Panc1 (cell line): ENCODE results near the gene ZNF236. TPM values are rescaled to one million over a fixed set of nuclear protein-coding genes. Genes with fewer than 3 reads are reported as not detected.

Experiments used
- ATAC-seq: fragments of 200-7000 bp; cut with Tn5 transposase; 2 replicates; pipeline ENCODE4 v1.9.1; 2020; ENCODE audit warnings: mild to moderate bottlenecking, moderate library complexity
- BruUV-seq: library from RNA; stranded (reverse); fragments of 400-500 nt; replicated peaks from 2 replicates; lab custom pipeline; 2021; lab: Mats Ljungman, UMichigan
- CTCF ChIA-PET: fragments of 300-600 bp; sonication (Branson Sonifier 250); formaldehyde crosslinking; loops from one replicate; lab custom pipeline; 2022; ENCODE audit warnings: antibody characterized with exemption; lab: Charles Lee
- POLR2A ChIA-PET: fragments of 300-600 bp; sonication (Branson Sonifier 250); formaldehyde crosslinking; loops from one replicate; lab custom pipeline; 2022; ENCODE audit warnings: antibody characterized with exemption; lab: Charles Lee
- DNase-seq: peaks from one replicate; pipeline ENCODE4 v3.0.0-alpha.2; 2010; ENCODE audit warnings: low read depth, low spot score
- H3K27ac ChIP-seq: 2 replicates; pipeline ENCODE4 v1.5.1; 2011; ENCODE audit warnings: mild to moderate bottlenecking, low read length, inconsistent platforms
- H3K27me3 ChIP-seq: fragments of 200-500 bp; sonication (Bioruptor generic); 2 replicates; pipeline ENCODE4 v1.6.0; 2014; ENCODE audit warnings: low read length, inconsistent platforms; ENCODE audit not compliant: control insufficient read depth, insufficient read depth
- H3K36me3 ChIP-seq: fragments of 200-500 bp; sonication (Bioruptor generic); 2 replicates; pipeline ENCODE4 v1.5.1; 2014; ENCODE audit warnings: inconsistent platforms, mild to moderate bottlenecking, low read length, moderate library complexity; ENCODE audit not compliant: control insufficient read depth, insufficient read depth
- H3K4me1 ChIP-seq: 2 replicates; pipeline ENCODE4 v1.5.1; 2011; ENCODE audit warnings: inconsistent platforms, mild to moderate bottlenecking, low read length, moderate library complexity; ENCODE audit not compliant: control insufficient read depth, insufficient read depth
- H3K4me3 ChIP-seq, 2 experiments: 2 replicates each; pipeline ENCODE4 v1.5.1; 2011 to 2012; ENCODE audit warnings: low read depth in 2 of 2, low read length in 2 of 2, mild to moderate bottlenecking in 2 of 2, inconsistent platforms in 1 of 2, moderate library complexity in 1 of 2
- H3K9me3 ChIP-seq: fragments of 200-500 bp; sonication (Bioruptor generic); 2 replicates; pipeline ENCODE4 v1.5.1; 2014; ENCODE audit warnings: low read depth, mild to moderate bottlenecking, inconsistent platforms, low read length, moderate library complexity; ENCODE audit not compliant: control insufficient read depth, insufficient read depth
- POLR2AphosphoS5 ChIP-seq: IDR thresholded peaks from 2 replicates; pipeline ENCODE4 v1.6.1; 2012; ENCODE audit warnings: mild to moderate bottlenecking, low read depth, low read length, moderate library complexity
- SIN3A ChIP-seq: IDR thresholded peaks from 2 replicates; pipeline ENCODE4 v1.6.1; 2012; ENCODE audit warnings: low read depth, mild to moderate bottlenecking, low read length, moderate library complexity, borderline replicate concordance; ENCODE audit not compliant: insufficient read depth
- TCF7L2 ChIP-seq: IDR thresholded peaks from 2 replicates; pipeline ENCODE4 v1.6.1; 2011; ENCODE audit warnings: mild to moderate bottlenecking, low read depth, low read length, inconsistent platforms
- in situ Hi-C: cut with HindIII; loops from 2 replicates; pipeline ENCODE4 v1.10.0; 2016; ENCODE audit warnings: low sequenced_read_pairs, low pct_unique_long_range_greater_than_20kb
- intact Hi-C: fragments of 100-400 bp; cut with micrococcal nuclease; formaldehyde crosslinking; loops from one replicate; pipeline ENCODE4 v1.10.0; 2022; ENCODE audit not compliant: unreplicated experiment
- total RNA-seq: library from RNA; stranded (reverse); gene quantifications from one replicate; pipeline ENCODE4 v1.2.1, GENCODE V29; 2021; ENCODE audit not compliant: unreplicated experiment
- TF ChIP-seq, protein P1 (sequence below), 2 experiments: IDR thresholded peaks; 2 replicates each; pipeline ENCODE4 v1.6.1; 2011 to 2012; ENCODE audit warnings: low read depth in 2 of 2, control low read depth in 1 of 2, low read length in 1 of 2, mild to moderate bottlenecking in 1 of 2, moderate library complexity in 1 of 2; ENCODE audit not compliant: insufficient read depth in 1 of 2
- TF ChIP-seq, protein P2 (sequence below): fragments of 450-650 bp; IDR thresholded peaks from 2 replicates; pipeline ENCODE4 v1.5.1; 2017; ENCODE audit warnings: mild to moderate bottlenecking

Gene ZNF236
- total RNA-seq, 1 experiment from 2014 or later, result 32.2 TPM

DNA sequence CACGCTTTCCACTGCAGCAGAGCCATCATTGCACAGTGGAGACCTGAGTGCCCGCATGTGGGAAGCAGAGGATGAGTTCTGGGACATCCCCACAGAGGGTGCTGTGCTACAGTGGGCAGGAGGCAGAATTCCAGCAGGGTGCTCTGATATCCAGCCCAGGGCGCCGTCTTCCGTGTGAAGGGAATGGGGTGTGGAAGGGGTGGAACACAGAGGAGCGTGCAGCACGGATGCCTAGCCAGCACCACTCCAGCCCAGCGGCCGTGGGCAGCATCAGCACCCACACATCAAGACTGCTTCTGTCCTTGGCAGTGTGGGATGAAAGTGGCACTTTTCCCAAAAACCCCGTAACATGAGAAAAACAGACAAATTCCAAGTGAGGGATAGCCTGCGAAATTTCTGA lies 134.3 kb downstream of the ZNF236 start:
- H3K27me3 ChIP-seq, result no peaks in the 10 kb centered on the region
- no TSS peak for BruUV-seq
- ChIA-PET CTCF (no interaction called here), POLR2A (no interaction called here)
- no peaks in the 10 kb centered on the region for H3K9me3 ChIP-seq
- no peak for DNase-seq
- no peaks in the 10 kb centered on the region for H3K4me1 ChIP-seq
- ATAC-seq, result no peak
- no peak overlapping the region for H3K4me3 ChIP-seq
- intact Hi-C loops (no loop called here), in situ Hi-C loops (no loop called here)
- no peak overlapping the region for H3K27ac ChIP-seq
- TF ChIP-seq SIN3A (no peak), TCF7L2 (no peak), POLR2AphosphoS5 (no peak)
- TF ChIP-seq, protein P1, sequence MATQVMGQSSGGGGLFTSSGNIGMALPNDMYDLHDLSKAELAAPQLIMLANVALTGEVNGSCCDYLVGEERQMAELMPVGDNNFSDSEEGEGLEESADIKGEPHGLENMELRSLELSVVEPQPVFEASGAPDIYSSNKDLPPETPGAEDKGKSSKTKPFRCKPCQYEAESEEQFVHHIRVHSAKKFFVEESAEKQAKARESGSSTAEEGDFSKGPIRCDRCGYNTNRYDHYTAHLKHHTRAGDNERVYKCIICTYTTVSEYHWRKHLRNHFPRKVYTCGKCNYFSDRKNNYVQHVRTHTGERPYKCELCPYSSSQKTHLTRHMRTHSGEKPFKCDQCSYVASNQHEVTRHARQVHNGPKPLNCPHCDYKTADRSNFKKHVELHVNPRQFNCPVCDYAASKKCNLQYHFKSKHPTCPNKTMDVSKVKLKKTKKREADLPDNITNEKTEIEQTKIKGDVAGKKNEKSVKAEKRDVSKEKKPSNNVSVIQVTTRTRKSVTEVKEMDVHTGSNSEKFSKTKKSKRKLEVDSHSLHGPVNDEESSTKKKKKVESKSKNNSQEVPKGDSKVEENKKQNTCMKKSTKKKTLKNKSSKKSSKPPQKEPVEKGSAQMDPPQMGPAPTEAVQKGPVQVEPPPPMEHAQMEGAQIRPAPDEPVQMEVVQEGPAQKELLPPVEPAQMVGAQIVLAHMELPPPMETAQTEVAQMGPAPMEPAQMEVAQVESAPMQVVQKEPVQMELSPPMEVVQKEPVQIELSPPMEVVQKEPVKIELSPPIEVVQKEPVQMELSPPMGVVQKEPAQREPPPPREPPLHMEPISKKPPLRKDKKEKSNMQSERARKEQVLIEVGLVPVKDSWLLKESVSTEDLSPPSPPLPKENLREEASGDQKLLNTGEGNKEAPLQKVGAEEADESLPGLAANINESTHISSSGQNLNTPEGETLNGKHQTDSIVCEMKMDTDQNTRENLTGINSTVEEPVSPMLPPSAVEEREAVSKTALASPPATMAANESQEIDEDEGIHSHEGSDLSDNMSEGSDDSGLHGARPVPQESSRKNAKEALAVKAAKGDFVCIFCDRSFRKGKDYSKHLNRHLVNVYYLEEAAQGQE (IDR thresholded peaks at IDR 0.05; ENCODE audit: insufficient read depth in 1 of 2, low read depth in 2 of 2, low read length in 1 of 2), result no peak
- TF ChIP-seq, protein P2, sequence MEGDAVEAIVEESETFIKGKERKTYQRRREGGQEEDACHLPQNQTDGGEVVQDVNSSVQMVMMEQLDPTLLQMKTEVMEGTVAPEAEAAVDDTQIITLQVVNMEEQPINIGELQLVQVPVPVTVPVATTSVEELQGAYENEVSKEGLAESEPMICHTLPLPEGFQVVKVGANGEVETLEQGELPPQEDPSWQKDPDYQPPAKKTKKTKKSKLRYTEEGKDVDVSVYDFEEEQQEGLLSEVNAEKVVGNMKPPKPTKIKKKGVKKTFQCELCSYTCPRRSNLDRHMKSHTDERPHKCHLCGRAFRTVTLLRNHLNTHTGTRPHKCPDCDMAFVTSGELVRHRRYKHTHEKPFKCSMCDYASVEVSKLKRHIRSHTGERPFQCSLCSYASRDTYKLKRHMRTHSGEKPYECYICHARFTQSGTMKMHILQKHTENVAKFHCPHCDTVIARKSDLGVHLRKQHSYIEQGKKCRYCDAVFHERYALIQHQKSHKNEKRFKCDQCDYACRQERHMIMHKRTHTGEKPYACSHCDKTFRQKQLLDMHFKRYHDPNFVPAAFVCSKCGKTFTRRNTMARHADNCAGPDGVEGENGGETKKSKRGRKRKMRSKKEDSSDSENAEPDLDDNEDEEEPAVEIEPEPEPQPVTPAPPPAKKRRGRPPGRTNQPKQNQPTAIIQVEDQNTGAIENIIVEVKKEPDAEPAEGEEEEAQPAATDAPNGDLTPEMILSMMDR, result no peak
- no peaks in the 10 kb centered on the region for H3K36me3 ChIP-seq

DNA sequence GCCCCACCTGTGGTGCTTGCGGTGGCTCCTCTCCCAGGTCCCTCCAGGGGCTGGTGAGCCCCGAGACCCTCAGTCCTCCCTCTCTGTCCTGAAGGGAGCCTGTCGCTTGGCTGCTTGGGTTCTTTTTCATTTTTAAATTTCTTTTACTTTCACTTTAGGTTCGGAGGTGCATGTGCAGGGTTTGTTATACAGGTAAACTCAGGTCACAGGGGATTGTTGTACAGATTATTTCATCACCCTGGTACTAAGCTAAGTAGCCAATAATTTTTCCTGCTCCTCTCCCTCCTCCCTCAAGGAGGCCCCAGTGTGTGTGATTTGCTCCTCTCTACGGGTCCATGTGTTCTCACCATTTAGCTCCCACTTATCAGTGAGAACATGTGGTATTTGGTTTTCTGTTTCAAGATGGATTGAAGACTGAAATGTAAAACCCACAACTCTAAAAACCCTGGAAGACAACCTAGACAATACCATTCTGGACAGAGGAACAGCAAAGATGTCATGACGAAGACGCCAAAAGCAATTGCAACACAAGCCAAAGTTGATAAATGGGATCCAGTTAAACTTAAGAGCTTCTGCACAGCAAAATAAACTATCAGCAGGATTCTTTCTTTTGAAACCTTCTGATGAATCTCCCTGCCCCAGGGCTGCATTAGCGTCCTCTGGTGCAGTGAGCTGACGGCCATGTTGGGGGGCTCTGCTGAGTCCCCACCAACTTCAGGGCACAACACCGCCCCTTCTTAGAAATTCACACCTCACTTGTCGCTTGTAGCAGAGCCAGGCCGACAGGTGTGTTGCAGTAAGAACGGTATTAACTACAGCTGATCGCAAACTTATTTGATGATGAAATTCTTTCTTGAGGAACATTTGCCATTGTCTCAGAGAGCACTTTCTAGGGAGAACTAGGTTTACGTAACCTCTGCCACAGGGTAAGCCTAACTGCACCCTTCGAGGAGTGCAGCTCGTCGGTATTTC lies 135.3 kb downstream of the ZNF236 start:
- no peaks in the 10 kb centered on the region for H3K9me3 ChIP-seq

More for the DNA sequence above, 135.3 kb downstream of the ZNF236 start:
- no peak for TF ChIP-seq SIN3A
- H3K36me3 ChIP-seq, result no peaks in the 10 kb centered on the region
- H3K27ac ChIP-seq, result no peak overlapping the region
- ChIA-PET POLR2A (no interaction called here), CTCF (no interaction called here)
- DNase-seq, result no peak
- H3K4me3 ChIP-seq, result no peak overlapping the region
- BruUV-seq, result no TSS peak
- in situ Hi-C loops, result no loop called here
- no peak for ATAC-seq
- intact Hi-C loops, result no loop called here
- no peaks in the 10 kb centered on the region for H3K4me1 ChIP-seq
- H3K27me3 ChIP-seq, result no peaks in the 10 kb centered on the region
